Measurements from ENCODE around the gene ARID3A.

ARID3A gene

GRCh38 chr19:892243-892893 is 33.5 kb upstream of the ARID3A start:
- peak; percentile 24 for DNase-seq

- peak; percentile 98 for DNase-seq
Measured at GRCh38 chr19:892894-893689, 32.7 kb upstream of the ARID3A start, which contains the start of the genes MED16 and RNU6-9. MED16 (minus strand) TSS chr19:893187; CDS start chr19:891131, 2,056 bp downstream. RNU6-9 (plus strand) TSS chr19:893484.

GRCh38 chr19:896434-896833 is 29.4 kb upstream of the ARID3A start:
- no peak for DNase-seq

- DNase-seq, result no peak
Measured at GRCh38 chr19:896999-897398, 28.8 kb upstream of the ARID3A start.

- no peak for DNase-seq
Measured at GRCh38 chr19:897442-898039, 28.3 kb upstream of the ARID3A start.

- DNase-seq, result peak; percentile 83
Measured at GRCh38 chr19:898663-899062, 27.2 kb upstream of the ARID3A start.

- no peak for DNase-seq
Measured at GRCh38 chr19:899336-900042, 26.3 kb upstream of the ARID3A start.

GRCh38 chr19:900043-900301 is 25.9 kb upstream of the ARID3A start:
- DNase-seq, result no peak

- DNase-seq, result no peak
Measured at GRCh38 chr19:900302-901111, 25.3 kb upstream of the ARID3A start.

- no peak for DNase-seq
Measured at GRCh38 chr19:901216-902092, 24.4 kb upstream of the ARID3A start.

- DNase-seq, result no peak
Measured at GRCh38 chr19:902093-902370, 23.8 kb upstream of the ARID3A start.

GRCh38 chr19:902446-903226 is 23.2 kb upstream of the ARID3A start:
- no peak for DNase-seq

GRCh38 chr19:903266-903797 is 22.5 kb upstream of the ARID3A start:
- DNase-seq, result peak; percentile 79

GRCh38 chr19:904545-904944 is 21.3 kb upstream of the ARID3A start:
- DNase-seq, result no peak

- no peak for DNase-seq
Measured at GRCh38 chr19:906480-906879, 19.4 kb upstream of the ARID3A start.

GRCh38 chr19:907183-907853 is 18.5 kb upstream of the ARID3A start:
- no peak for DNase-seq

- no peak for DNase-seq
Measured at GRCh38 chr19:911197-912033, 14.4 kb upstream of the ARID3A start.

GRCh38 chr19:912181-913079 is 13.4 kb upstream of the ARID3A start:
- peak; percentile 55 for DNase-seq

Measured in eye (tissue), 1 donor.